ENCODE data around the gene ATXN1. TPM values are rescaled to one million over a fixed set of nuclear protein-coding genes. Genes with fewer than 3 reads are reported as not detected.

ATXN1 gene
- polyA plus RNA-seq, 1 of the 3 experiments (the other 2 are of a cell fraction) = 7.9 TPM

- Histone ChIP-seq H3K36me3 (replicated peaks in 1 of 2; ENCODE audit: control insufficient read depth in 1 of 2, insufficient read depth in 2 of 2, low read length in 1 of 2) (no peaks in the 10 kb centered on the region), H4K20me1 (ENCODE audit: insufficient read depth) (no peaks in the 10 kb centered on the region), H3K9me2 (no peaks in the 10 kb centered on the region), H3K27me3 (ENCODE audit: insufficient read depth) (no peaks in the 10 kb centered on the region), H3K79me2 (ENCODE audit: insufficient read depth) (no peaks in the 10 kb centered on the region), H3K27ac (ENCODE audit: low read depth in 2 of 2, low read length in 1 of 2) (no peak overlapping the region), H3F3A (replicated peaks; ENCODE audit: insufficient read depth) (peaks cover 29% of the 10 kb centered on the region), H2AFZ (ENCODE audit: low read depth) (no peak overlapping the region), H3K9ac (no peak overlapping the region), H3K4me2 (no peak overlapping the region), H3K4me1 (ENCODE audit: control insufficient read depth in 1 of 2, insufficient read depth in 2 of 2, low read depth in 1 of 2, low read length in 1 of 2) (peaks cover 4 to 44% of the 10 kb centered on the region in 2 experiments), H3K9me3 (no peaks in the 10 kb centered on the region), H3K4me3 (ENCODE audit: low read depth in 2 of 2, low read length in 1 of 2) (no peak overlapping the region)
- 95% methylated on average over 18 of the region's 24 CpGs for WGBS (ENCODE audit: low lambda C conversion rate)
- DNase-seq = no peak
- POLR2A ChIA-PET = no interaction called here
- no peak for TF ChIP-seq CTCF (IDR thresholded peaks at IDR 0.05)
- no peak for TF ChIP-seq CHD2 (IDR thresholded peaks at IDR 0.05; ENCODE audit: low read length, partially characterized antibody)
- no peak for TF ChIP-seq NRF1 (IDR thresholded peaks at IDR 0.05; ENCODE audit: low read depth, low read length)
- no peak for TF ChIP-seq FOXJ3 (CRISPR knock-in tag; IDR thresholded peaks at IDR 0.05)
- no peak for TF ChIP-seq IRF3 (IDR thresholded peaks at IDR 0.05; ENCODE audit: low read depth, low read length)
- TF ChIP-seq GATA2 (CRISPR knock-in tag; IDR thresholded peaks at IDR 0.05) = no peak
- no peak for TF ChIP-seq FOSL2 (IDR thresholded peaks at IDR 0.05; ENCODE audit: borderline replicate concordance, low read depth)
- no peak for TF ChIP-seq SMC3 (IDR thresholded peaks at IDR 0.05; ENCODE audit: low read depth, low read length)
- TF ChIP-seq TCF12 (IDR thresholded peaks at IDR 0.05) = no peak
- no peak for TF ChIP-seq SIN3A (IDR thresholded peaks at IDR 0.05; ENCODE audit: borderline replicate concordance, low read depth, low read length)
- CTCF ChIA-PET = interaction anchor here (0.9 kb wide), 1 partner anchor 40 kb away, joined by 3 read pairs; no protein-coding TSS in a partner anchor
Observed at GRCh38 chr6:16803294-16804200, 42.3 kb upstream of the ATXN1 start.

GRCh38 chr6:16802071-16802470 lies 40.8 kb upstream of the ATXN1 start:
- Histone ChIP-seq H4K20me1 (ENCODE audit: insufficient read depth) (no peaks in the 10 kb centered on the region), H3F3A (replicated peaks; ENCODE audit: insufficient read depth) (peaks cover 29% of the 10 kb centered on the region), H2AFZ (ENCODE audit: low read depth) (0 out of 2 replicates have a peak overlapping the region, but pooled peaks have one; percentile 9), H3K9me2 (no peaks in the 10 kb centered on the region), H3K9me3 (no peaks in the 10 kb centered on the region), H3K36me3 (replicated peaks in 1 of 2; ENCODE audit: control insufficient read depth in 1 of 2, insufficient read depth in 2 of 2, low read length in 1 of 2) (no peaks in the 10 kb centered on the region), H3K4me3 (ENCODE audit: low read depth in 2 of 2, low read length in 1 of 2) (no peak overlapping the region), H3K27me3 (ENCODE audit: insufficient read depth) (no peaks in the 10 kb centered on the region), H3K9ac (no peak overlapping the region), H3K4me1 (ENCODE audit: control insufficient read depth in 1 of 2, insufficient read depth in 2 of 2, low read depth in 1 of 2, low read length in 1 of 2) (peaks cover 4 to 44% of the 10 kb centered on the region in 2 experiments), H3K27ac (ENCODE audit: low read depth in 2 of 2, low read length in 1 of 2) (peak overlapping the region; percentile 53 to 63; a peak in 2 of 4 replicates), H3K79me2 (ENCODE audit: insufficient read depth) (no peaks in the 10 kb centered on the region), H3K4me2 (peak overlapping the region; percentile 17; the same call in 1 of the 2 replicates)
- ChIA-PET CTCF (interaction anchor here (1.0 kb wide), 1 partner anchor 163 kb away, joined by 3 read pairs; no protein-coding TSS in a partner anchor), POLR2A (no interaction called here)
- no peak for DNase-seq
- WGBS (ENCODE audit: low lambda C conversion rate) = 6% methylated on average over 2 of the region's 2 CpGs
- peak; percentile 26; the same call in 1 of the 2 replicates for TF ChIP-seq FOSL2 (IDR thresholded peaks at IDR 0.05; ENCODE audit: borderline replicate concordance, low read depth)
- no peak for TF ChIP-seq CHD2 (IDR thresholded peaks at IDR 0.05; ENCODE audit: low read length, partially characterized antibody)
- TF ChIP-seq TEAD4 (IDR thresholded peaks at IDR 0.05; ENCODE audit: borderline replicate concordance, insufficient read depth) = 0 out of 2 replicates have a peak, but pooled peaks have one; percentile 45
- TF ChIP-seq GATA2 (CRISPR knock-in tag; IDR thresholded peaks at IDR 0.05) = no peak
- TF ChIP-seq MXI1 (IDR thresholded peaks at IDR 0.05; ENCODE audit: low read depth, low read length) = no peak
- TF ChIP-seq RCOR1 (IDR thresholded peaks at IDR 0.05; ENCODE audit: low read length) = no peak
- no peak for TF ChIP-seq IRF3 (IDR thresholded peaks at IDR 0.05; ENCODE audit: low read depth, low read length)
- no peak for TF ChIP-seq NRF1 (IDR thresholded peaks at IDR 0.05; ENCODE audit: low read depth, low read length)
- no peak for TF ChIP-seq USF2 (IDR thresholded peaks at IDR 0.05; ENCODE audit: borderline replicate concordance, low read depth, low read length)
- no peak for TF ChIP-seq RAD21 (IDR thresholded peaks at IDR 0.05; ENCODE audit: low read length)
- no peak for TF ChIP-seq CTCF (IDR thresholded peaks at IDR 0.05)
- peak; percentile 64; the same call in 1 of the 2 replicates for TF ChIP-seq SIN3A (IDR thresholded peaks at IDR 0.05; ENCODE audit: borderline replicate concordance, low read depth, low read length)

Data from SK-N-SH (cell line).